ENCODE results near the gene ZNF804B.

GRCh38 chr7:89316584-89317251 lies 557.2 kb downstream of the ZNF804B start:
- TF ChIP-seq POLR2A (IDR thresholded peaks at IDR 0.05) = no peak
- TF ChIP-seq CTCF (IDR thresholded peaks at IDR 0.05) = no peak

All from esophagus squamous epithelium (tissue), 4 donors.